H9 (cell line): ENCODE results near the gene FLT3. TPM values are rescaled to one million over a fixed set of nuclear protein-coding genes. Genes with fewer than 3 reads are reported as not detected.

Source experiments
- DNase-seq: peaks from one replicate; pipeline ENCODE4 v3.0.0-alpha.2; 2017
- H2AFZ ChIP-seq: one replicate; pipeline ENCODE4 v1.6.1; 2013; ENCODE audit warnings: mild to moderate bottlenecking, low read length, control low read depth, moderate library complexity
- H2AK5ac ChIP-seq: 2 replicates; pipeline ENCODE4 v1.6.1; 2013; ENCODE audit warnings: low read length, control low read depth, mixed read lengths; ENCODE audit not compliant: insufficient read length
- H2BK120ac ChIP-seq: one replicate; pipeline ENCODE4 v1.6.1; 2013; ENCODE audit warnings: low read depth, mild to moderate bottlenecking, low read length, control low read depth, inconsistent platforms; ENCODE audit not compliant: poor library complexity, severe bottlenecking
- H2BK12ac ChIP-seq: 2 replicates; pipeline ENCODE4 v1.6.1; 2013; ENCODE audit warnings: low read length, control low read depth, mixed read lengths, low read depth; ENCODE audit not compliant: insufficient read length
- H2BK15ac ChIP-seq: 2 replicates; pipeline ENCODE4 v1.6.1; 2013; ENCODE audit warnings: low read depth, low read length, control low read depth
- H2BK20ac ChIP-seq: one replicate; pipeline ENCODE4 v1.6.1; 2013; ENCODE audit warnings: low read depth, mild to moderate bottlenecking, low read length, control low read depth, inconsistent platforms; ENCODE audit not compliant: poor library complexity, severe bottlenecking
- H2BK5ac ChIP-seq: 2 replicates; pipeline ENCODE4 v1.6.1; 2013; ENCODE audit warnings: low read length, control low read depth, mixed read lengths; ENCODE audit not compliant: insufficient read length
- H3K14ac ChIP-seq: 2 replicates; pipeline ENCODE4 v1.6.1; 2013; ENCODE audit warnings: low read length, control low read depth; ENCODE audit not compliant: insufficient read depth
- H3K18ac ChIP-seq: 2 replicates; pipeline ENCODE4 v1.6.1; 2013; ENCODE audit warnings: low read depth, mild to moderate bottlenecking, mixed read lengths, low read length, control low read depth; ENCODE audit not compliant: insufficient read length
- H3K23ac ChIP-seq: 2 replicates; pipeline ENCODE4 v1.6.1; 2013; ENCODE audit warnings: low read length, control low read depth, mixed read lengths, low read depth; ENCODE audit not compliant: insufficient read length
- H3K23me2 ChIP-seq: 2 replicates; pipeline ENCODE4 v1.6.1; 2013; ENCODE audit warnings: low read depth, mild to moderate bottlenecking, mixed read lengths, low read length, control low read depth; ENCODE audit not compliant: insufficient read length, poor library complexity, severe bottlenecking
- H3K27ac ChIP-seq: 2 replicates; pipeline ENCODE4 v1.5.1; 2013; ENCODE audit warnings: low read length, control low read depth, mixed read lengths, low read depth; ENCODE audit not compliant: insufficient read length
- H3K27me3 ChIP-seq: 2 replicates; pipeline ENCODE4 v1.6.1; 2013; ENCODE audit warnings: low read length, control low read depth, inconsistent platforms; ENCODE audit not compliant: insufficient read depth
- H3K4ac ChIP-seq: 2 replicates; pipeline ENCODE4 v1.6.1; 2013; ENCODE audit warnings: low read depth, mild to moderate bottlenecking, control low read depth, inconsistent platforms, low read length, moderate library complexity
- H3K4me1 ChIP-seq: 2 replicates; pipeline ENCODE4 v1.6.1; 2013; ENCODE audit warnings: low read length, control low read depth, inconsistent platforms; ENCODE audit not compliant: insufficient read depth
- H3K4me2 ChIP-seq: 2 replicates; pipeline ENCODE4 v1.6.1; 2013; ENCODE audit warnings: low read length, control low read depth, mixed read lengths; ENCODE audit not compliant: insufficient read length, insufficient read depth
- H3K56ac ChIP-seq: 2 replicates; pipeline ENCODE4 v1.6.1; 2013; ENCODE audit warnings: low read depth, mild to moderate bottlenecking, mixed read lengths, low read length, control low read depth; ENCODE audit not compliant: insufficient read length
- H3K79me1 ChIP-seq: 2 replicates; pipeline ENCODE4 v1.6.1; 2013; ENCODE audit warnings: low read depth, mild to moderate bottlenecking, moderate library complexity, low read length, control low read depth, inconsistent platforms; ENCODE audit not compliant: insufficient read depth, poor library complexity, severe bottlenecking
- H3K79me2 ChIP-seq: 2 replicates; pipeline ENCODE4 v1.6.1; 2013; ENCODE audit warnings: low read length, control low read depth, inconsistent platforms; ENCODE audit not compliant: insufficient read depth
- H3K9ac ChIP-seq: 2 replicates; pipeline ENCODE4 v1.6.1; 2013; ENCODE audit warnings: low read length, control low read depth, mixed read lengths; ENCODE audit not compliant: insufficient read length; ENCODE audit errors: extremely low read depth
- H3K9me3 ChIP-seq: one replicate; pipeline ENCODE4 v1.6.1; 2013; ENCODE audit warnings: low read depth, low read length, inconsistent platforms; ENCODE audit not compliant: control insufficient read depth
- H3T11ph ChIP-seq: one replicate; pipeline ENCODE4 v1.6.1; 2013; ENCODE audit warnings: mild to moderate bottlenecking, low read length, control low read depth, inconsistent platforms
- H4K20me1 ChIP-seq: one replicate; pipeline ENCODE4 v1.6.1; 2013; ENCODE audit not compliant: control insufficient read depth, insufficient read length, insufficient read depth
- H4K5ac ChIP-seq: 2 replicates; pipeline ENCODE4 v1.6.1; 2013; ENCODE audit warnings: low read depth, mild to moderate bottlenecking, mixed read lengths, low read length, control low read depth; ENCODE audit not compliant: insufficient read length
- H4K8ac ChIP-seq: replicated peaks from 2 replicates; pipeline ENCODE4 v1.6.1; 2013; ENCODE audit warnings: low read length, control low read depth, mixed read lengths, low read depth; ENCODE audit not compliant: insufficient read length
- H4K91ac ChIP-seq: 2 replicates; pipeline ENCODE4 v1.6.1; 2013; ENCODE audit warnings: low read depth, mild to moderate bottlenecking, moderate library complexity, mixed read lengths, low read length, control low read depth; ENCODE audit not compliant: insufficient read length
- H3K27ac Mint-ChIP-seq, 3 experiments: 2 replicates in 2 of 3; 3 replicates in 1 of 3; pipeline ENCODE4 v1.8.0; 2020 to 2021; ENCODE audit warnings: mixed read lengths in 3 of 3, mild to moderate bottlenecking in 1 of 3, moderate library complexity in 1 of 3
- H3K27me3 Mint-ChIP-seq: 2 replicates; pipeline ENCODE4 v1.8.0; 2021; ENCODE audit warnings: low read depth, mild to moderate bottlenecking, moderate library complexity, mixed read lengths
- H3K36me3 Mint-ChIP-seq, 3 experiments: 2 replicates in 2 of 3; 3 replicates in 1 of 3; pipeline ENCODE4 v1.8.0; 2020 to 2021; ENCODE audit warnings: low read depth in 3 of 3, mixed read lengths in 3 of 3; ENCODE audit not compliant: insufficient read depth in 1 of 3
- H3K4me1 Mint-ChIP-seq, 2 experiments: 2 replicates each; pipeline ENCODE4 v1.8.0; 2020; ENCODE audit warnings: mixed read lengths in 2 of 2
- H3K4me3 Mint-ChIP-seq, 2 experiments: 2 replicates in 1 of 2; 3 replicates in 1 of 2; pipeline ENCODE4 v1.8.0; 2020 to 2021; ENCODE audit warnings: mild to moderate bottlenecking in 2 of 2, mixed read lengths in 2 of 2, moderate library complexity in 1 of 2
- H3K9me3 Mint-ChIP-seq, 2 experiments: 2 replicates in 1 of 2; 3 replicates in 1 of 2; pipeline ENCODE4 v1.8.0; 2020; ENCODE audit warnings: mild to moderate bottlenecking in 2 of 2, mixed read lengths in 2 of 2, moderate library complexity in 1 of 2
- WGBS: extraction: QIAGEN DNeasy Blood & Tissue Kit; methylation state at CpG from one replicate; pipeline ENCODE4 v1.1.7; 2013; ENCODE audit warnings: missing lambda C conversion rate, low lambda C conversion rate, mixed read lengths; ENCODE audit not compliant: insufficient read length; ENCODE audit errors: extremely low coverage; 5-methylcytosine and 5-hydroxymethylcytosine counted together
- total RNA-seq: library from RNA; stranded (reverse); gene quantifications from 2 replicates; pipeline ENCODE4 v1.2.1, GENCODE V29; 2021
- TF ChIP-seq, protein P1 (sequence below): fragments of 200-600 bp; sonication (generic); conservative IDR thresholded peaks from 3 replicates; pipeline ENCODE4 v1.8.0; 2021; ENCODE audit warnings: antibody characterized with exemption, mild to moderate bottlenecking

Gene FLT3
- total RNA-seq, 1 experiment from 2014 or later: 0.44 TPM

- Histone ChIP-seq H2AK5ac (no peak overlapping the region), H2BK15ac (no peak overlapping the region), H4K5ac (no peak overlapping the region), H2BK120ac (no peak overlapping the region), H3T11ph (no peak overlapping the region), H3K4ac (no peak overlapping the region), H3K14ac (no peak overlapping the region), H2BK5ac (no peak overlapping the region), H4K91ac (no peak overlapping the region), H4K8ac (no peak overlapping the region), H3K9me3 (no peaks in the 10 kb centered on the region), H3K27ac (no peak overlapping the region), H3K27me3 (no peaks in the 10 kb centered on the region), H3K4me1 (no peaks in the 10 kb centered on the region), H3K23ac (no peak overlapping the region), H3K79me2 (no peaks in the 10 kb centered on the region), H3K56ac (no peak overlapping the region), H3K9ac (no peak overlapping the region), H3K4me2 (no peak overlapping the region), H2BK20ac (no peak overlapping the region), H3K23me2 (no peaks in the 10 kb centered on the region), H2BK12ac (no peak overlapping the region), H3K79me1 (no peaks in the 10 kb centered on the region), H2AFZ (no peak overlapping the region), H4K20me1 (no peaks in the 10 kb centered on the region), H3K18ac (no peak overlapping the region)
- peak; percentile 59 for DNase-seq
- peaks cover 18 to 31% of the 10 kb centered on the region in 2 experiments for H3K4me1 Mint-ChIP-seq
- no peaks in the 10 kb centered on the region for H3K36me3 Mint-ChIP-seq
- H3K4me3 Mint-ChIP-seq: no peak overlapping the region
- H3K9me3 Mint-ChIP-seq: no peaks in the 10 kb centered on the region; a peak in 1 of 5 replicates
- peaks cover 2% of the 10 kb centered on the region for H3K27me3 Mint-ChIP-seq
- H3K27ac Mint-ChIP-seq: no peak overlapping the region; a peak in 1 of 7 replicates
- no CpG with 5 or more reads among the region's 13 CpGs for WGBS
- TF ChIP-seq, protein P1, sequence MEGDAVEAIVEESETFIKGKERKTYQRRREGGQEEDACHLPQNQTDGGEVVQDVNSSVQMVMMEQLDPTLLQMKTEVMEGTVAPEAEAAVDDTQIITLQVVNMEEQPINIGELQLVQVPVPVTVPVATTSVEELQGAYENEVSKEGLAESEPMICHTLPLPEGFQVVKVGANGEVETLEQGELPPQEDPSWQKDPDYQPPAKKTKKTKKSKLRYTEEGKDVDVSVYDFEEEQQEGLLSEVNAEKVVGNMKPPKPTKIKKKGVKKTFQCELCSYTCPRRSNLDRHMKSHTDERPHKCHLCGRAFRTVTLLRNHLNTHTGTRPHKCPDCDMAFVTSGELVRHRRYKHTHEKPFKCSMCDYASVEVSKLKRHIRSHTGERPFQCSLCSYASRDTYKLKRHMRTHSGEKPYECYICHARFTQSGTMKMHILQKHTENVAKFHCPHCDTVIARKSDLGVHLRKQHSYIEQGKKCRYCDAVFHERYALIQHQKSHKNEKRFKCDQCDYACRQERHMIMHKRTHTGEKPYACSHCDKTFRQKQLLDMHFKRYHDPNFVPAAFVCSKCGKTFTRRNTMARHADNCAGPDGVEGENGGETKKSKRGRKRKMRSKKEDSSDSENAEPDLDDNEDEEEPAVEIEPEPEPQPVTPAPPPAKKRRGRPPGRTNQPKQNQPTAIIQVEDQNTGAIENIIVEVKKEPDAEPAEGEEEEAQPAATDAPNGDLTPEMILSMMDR: peak; percentile 66
These were observed 41.3 kb downstream of the FLT3 start for GRCh38 chr13:28058866-28059613.
